Measurements from ENCODE around the gene GMDS.

The GMDS gene

GRCh38 chr6:1625794-1626435, 619.5 kb downstream of the GMDS start:
- Histone ChIP-seq H3K27ac (ENCODE audit: insufficient read depth, low read length, poor library complexity, severe bottlenecking) (no peak overlapping the region), H3K4me1 (ENCODE audit: control insufficient read depth, insufficient read depth, low read length, poor library complexity, severe bottlenecking) (no peaks in the 10 kb centered on the region), H3K27me3 (replicated peaks; ENCODE audit: control insufficient read depth, insufficient read depth, low read length, poor library complexity, severe bottlenecking) (peaks cover 39% of the 10 kb centered on the region), H3K36me3 (ENCODE audit: control insufficient read depth, insufficient read depth, low read length) (no peaks in the 10 kb centered on the region), H3K4me3 (ENCODE audit: insufficient read depth, low read depth, low read length, poor library complexity, severe bottlenecking) (no peak overlapping the region), H3K9me3 (ENCODE audit: control insufficient read depth, low read length) (no peaks in the 10 kb centered on the region)
- DNase-seq = no peak

GRCh38 chr6:1624851-1625781, 620.3 kb downstream of the GMDS start:
- Histone ChIP-seq H3K27me3 (replicated peaks; ENCODE audit: control insufficient read depth, insufficient read depth, low read length, poor library complexity, severe bottlenecking) (peaks cover 39% of the 10 kb centered on the region), H3K4me1 (ENCODE audit: control insufficient read depth, insufficient read depth, low read length, poor library complexity, severe bottlenecking) (peaks cover 3% of the 10 kb centered on the region), H3K27ac (ENCODE audit: insufficient read depth, low read length, poor library complexity, severe bottlenecking) (no peak overlapping the region), H3K36me3 (ENCODE audit: control insufficient read depth, insufficient read depth, low read length) (no peaks in the 10 kb centered on the region), H3K4me3 (ENCODE audit: insufficient read depth, low read depth, low read length, poor library complexity, severe bottlenecking) (peak overlapping the region; percentile 43), H3K9me3 (ENCODE audit: control insufficient read depth, low read length) (no peaks in the 10 kb centered on the region)
- DNase-seq = no peak

GRCh38 chr6:1624058-1624850, 621.2 kb downstream of the GMDS start:
- peak overlapping the region; percentile 43 for H3K4me3 ChIP-seq (ENCODE audit: insufficient read depth, low read depth, low read length, poor library complexity, severe bottlenecking)
- no peak overlapping the region for H3K27ac ChIP-seq (ENCODE audit: insufficient read depth, low read length, poor library complexity, severe bottlenecking)
- no peaks in the 10 kb centered on the region for H3K36me3 ChIP-seq (ENCODE audit: control insufficient read depth, insufficient read depth, low read length)
- no peaks in the 10 kb centered on the region for H3K9me3 ChIP-seq (ENCODE audit: control insufficient read depth, low read length)
- DNase-seq = no peak
- H3K4me1 ChIP-seq (ENCODE audit: control insufficient read depth, insufficient read depth, low read length, poor library complexity, severe bottlenecking) = peaks cover 10% of the 10 kb centered on the region
- peaks cover 42% of the 10 kb centered on the region for H3K27me3 ChIP-seq (replicated peaks; ENCODE audit: control insufficient read depth, insufficient read depth, low read length, poor library complexity, severe bottlenecking)

- H3K27me3 ChIP-seq (replicated peaks; ENCODE audit: control insufficient read depth, insufficient read depth, low read length, poor library complexity, severe bottlenecking) = peaks cover 47% of the 10 kb centered on the region
- H3K9me3 ChIP-seq (ENCODE audit: control insufficient read depth, low read length) = no peaks in the 10 kb centered on the region
- H3K36me3 ChIP-seq (ENCODE audit: control insufficient read depth, insufficient read depth, low read length) = no peaks in the 10 kb centered on the region
- DNase-seq = no peak
- H3K27ac ChIP-seq (ENCODE audit: insufficient read depth, low read length, poor library complexity, severe bottlenecking) = no peak overlapping the region
- H3K4me3 ChIP-seq (ENCODE audit: insufficient read depth, low read depth, low read length, poor library complexity, severe bottlenecking) = no peak overlapping the region
- H3K4me1 ChIP-seq (ENCODE audit: control insufficient read depth, insufficient read depth, low read length, poor library complexity, severe bottlenecking) = peaks cover 10% of the 10 kb centered on the region
Observed at GRCh38 chr6:1623769-1624057, 621.7 kb downstream of the GMDS start.

GRCh38 chr6:1622851-1623768, 622.3 kb downstream of the GMDS start:
- no peak overlapping the region for H3K4me3 ChIP-seq (ENCODE audit: insufficient read depth, low read depth, low read length, poor library complexity, severe bottlenecking)
- H3K27me3 ChIP-seq (replicated peaks; ENCODE audit: control insufficient read depth, insufficient read depth, low read length, poor library complexity, severe bottlenecking) = peaks cover 47% of the 10 kb centered on the region
- H3K27ac ChIP-seq (ENCODE audit: insufficient read depth, low read length, poor library complexity, severe bottlenecking) = no peak overlapping the region
- no peaks in the 10 kb centered on the region for H3K9me3 ChIP-seq (ENCODE audit: control insufficient read depth, low read length)
- DNase-seq = no peak
- H3K36me3 ChIP-seq (ENCODE audit: control insufficient read depth, insufficient read depth, low read length) = no peaks in the 10 kb centered on the region
- peaks cover 10% of the 10 kb centered on the region for H3K4me1 ChIP-seq (ENCODE audit: control insufficient read depth, insufficient read depth, low read length, poor library complexity, severe bottlenecking)

GRCh38 chr6:1622220-1622850, 623.1 kb downstream of the GMDS start:
- Histone ChIP-seq H3K4me3 (ENCODE audit: insufficient read depth, low read depth, low read length, poor library complexity, severe bottlenecking) (no peak overlapping the region), H3K27ac (ENCODE audit: insufficient read depth, low read length, poor library complexity, severe bottlenecking) (no peak overlapping the region), H3K4me1 (ENCODE audit: control insufficient read depth, insufficient read depth, low read length, poor library complexity, severe bottlenecking) (peaks cover 10% of the 10 kb centered on the region), H3K36me3 (ENCODE audit: control insufficient read depth, insufficient read depth, low read length) (no peaks in the 10 kb centered on the region), H3K27me3 (replicated peaks; ENCODE audit: control insufficient read depth, insufficient read depth, low read length, poor library complexity, severe bottlenecking) (peaks cover 48% of the 10 kb centered on the region), H3K9me3 (ENCODE audit: control insufficient read depth, low read length) (no peaks in the 10 kb centered on the region)
- no peak for DNase-seq

GRCh38 chr6:1621070-1621701, 624.2 kb downstream of the GMDS start:
- Histone ChIP-seq H3K27ac (ENCODE audit: insufficient read depth, low read length, poor library complexity, severe bottlenecking) (no peak overlapping the region), H3K36me3 (ENCODE audit: control insufficient read depth, insufficient read depth, low read length) (no peaks in the 10 kb centered on the region), H3K9me3 (ENCODE audit: control insufficient read depth, low read length) (no peaks in the 10 kb centered on the region), H3K27me3 (replicated peaks; ENCODE audit: control insufficient read depth, insufficient read depth, low read length, poor library complexity, severe bottlenecking) (peaks cover 51% of the 10 kb centered on the region), H3K4me1 (ENCODE audit: control insufficient read depth, insufficient read depth, low read length, poor library complexity, severe bottlenecking) (peaks cover 10% of the 10 kb centered on the region), H3K4me3 (ENCODE audit: insufficient read depth, low read depth, low read length, poor library complexity, severe bottlenecking) (no peak overlapping the region)
- DNase-seq = no peak

GRCh38 chr6:1620504-1621069, 624.8 kb downstream of the GMDS start:
- no peaks in the 10 kb centered on the region for H3K36me3 ChIP-seq (ENCODE audit: control insufficient read depth, insufficient read depth, low read length)
- no peak overlapping the region for H3K27ac ChIP-seq (ENCODE audit: insufficient read depth, low read length, poor library complexity, severe bottlenecking)
- H3K9me3 ChIP-seq (ENCODE audit: control insufficient read depth, low read length) = no peaks in the 10 kb centered on the region
- no peak for DNase-seq
- peaks cover 10% of the 10 kb centered on the region for H3K4me1 ChIP-seq (ENCODE audit: control insufficient read depth, insufficient read depth, low read length, poor library complexity, severe bottlenecking)
- H3K4me3 ChIP-seq (ENCODE audit: insufficient read depth, low read depth, low read length, poor library complexity, severe bottlenecking) = no peak overlapping the region
- peaks cover 50% of the 10 kb centered on the region for H3K27me3 ChIP-seq (replicated peaks; ENCODE audit: control insufficient read depth, insufficient read depth, low read length, poor library complexity, severe bottlenecking)
